GM12878 (cell line): ENCODE data around the gene INHBA. TPM values are rescaled to one million over a fixed set of nuclear protein-coding genes. Genes with fewer than 3 reads are reported as not detected.

Experiments
- ATAC-seq: fragments of 200-7000 bp; cut with Tn5 transposase; 3 replicates; pipeline ENCODE4 v1.9.1; 2020; ENCODE audit warnings: mild to moderate bottlenecking, moderate library complexity
- BruUV-seq: library from RNA; stranded (reverse); fragments of 400-500 nt; replicated peaks from 2 replicates; lab custom pipeline; 2021; lab: Mats Ljungman, UMichigan
- CTCF ChIA-PET: fragments of 300-600 bp; sonication (Branson Sonifier 250); formaldehyde crosslinking; extraction: SDS; loops from one replicate; lab custom pipeline; 2021; ENCODE audit warnings: inconsistent platforms; lab: Yijun Ruan, JAX
- POLR2A ChIA-PET: fragments of 350-600 bp; formaldehyde crosslinking; extraction: SDS; loops from one replicate; lab custom pipeline; 2021; ENCODE audit warnings: inconsistent platforms; lab: Charles Lee
- RAD21 ChIA-PET: fragments of 300-600 bp; sonication (Branson Sonifier 250); formaldehyde crosslinking; loops from one replicate; lab custom pipeline; 2023; ENCODE audit warnings: antibody characterized with exemption; ENCODE audit not compliant: unreplicated experiment; lab: Charles Lee
- SMC1A ChIA-PET: fragments of 300-600 bp; sonication (Branson Sonifier 250); formaldehyde crosslinking; loops from one replicate; lab custom pipeline; 2023; ENCODE audit not compliant: unreplicated experiment, uncharacterized antibody; lab: Charles Lee
- DNase-seq: peaks from one replicate; pipeline ENCODE4 v3.0.0-alpha.2; 2011; ENCODE audit warnings: low read depth, low spot score
- FAIRE-seq: peaks from 3 replicates; lab custom pipeline; 2011; peaks lifted over from hg19 to GRCh38; lab: Jason Lieb, UNC
- H2AFZ ChIP-seq: 2 replicates; pipeline ENCODE4 v1.6.0; 2011; ENCODE audit warnings: low read depth, low read length, control low read depth; ENCODE audit not compliant: control insufficient read depth
- H3K27ac ChIP-seq: 2 replicates; pipeline ENCODE4 v1.5.1; 2011; ENCODE audit warnings: control low read depth; ENCODE audit not compliant: control insufficient read depth, insufficient read depth
- H3K27me3 ChIP-seq, 2 experiments: replicated peaks in 1 of 2; 2 replicates each; pipeline versions ENCODE4 v1.6.0 to v1.6.1; 2011; ENCODE audit warnings: low read length in 1 of 2; ENCODE audit not compliant: control insufficient read depth in 2 of 2, insufficient read depth in 2 of 2
- H3K36me3 ChIP-seq, 2 experiments: 2 replicates each; pipeline ENCODE4 v1.5.1; 2011; ENCODE audit warnings: low read length in 1 of 2; ENCODE audit not compliant: control insufficient read depth in 2 of 2, insufficient read depth in 2 of 2
- H3K4me1 ChIP-seq: 2 replicates; pipeline ENCODE4 v1.6.1; 2011; ENCODE audit warnings: mild to moderate bottlenecking, low read length, moderate library complexity, mixed read lengths; ENCODE audit not compliant: control insufficient read depth, insufficient read depth
- H3K4me2 ChIP-seq: 2 replicates; pipeline ENCODE4 v1.6.0; 2011; ENCODE audit warnings: control low read depth; ENCODE audit not compliant: control insufficient read depth, insufficient read depth
- H3K4me3 ChIP-seq: fragments of 200-600 bp; sonication (generic); 2 replicates; pipeline ENCODE4 v1.5.1; 2016
- H3K79me2 ChIP-seq: 2 replicates; pipeline ENCODE4 v1.6.0; 2011; ENCODE audit warnings: low read length; ENCODE audit not compliant: control insufficient read depth, insufficient read depth
- H3K9ac ChIP-seq: 2 replicates; pipeline ENCODE4 v1.8.0; 2011; ENCODE audit warnings: low read length, control low read depth, mixed read lengths; ENCODE audit not compliant: control insufficient read depth, insufficient read depth
- H3K9me3 ChIP-seq: replicated peaks from 3 replicates; pipeline ENCODE4 v1.5.1; 2011; ENCODE audit warnings: mild to moderate bottlenecking, low read length; ENCODE audit not compliant: control insufficient read depth, insufficient read depth
- H4K20me1 ChIP-seq: 2 replicates; pipeline ENCODE4 v1.6.0; 2011; ENCODE audit not compliant: control insufficient read depth, insufficient read depth
- BACH1 ChIP-seq: fragments of 450-650 bp; IDR thresholded peaks from 2 replicates; pipeline ENCODE4 v1.6.1; 2017; ENCODE audit warnings: mild to moderate bottlenecking, borderline replicate concordance
- ESRRA ChIP-seq: IDR thresholded peaks from 2 replicates; pipeline ENCODE4 v1.6.1; 2012; ENCODE audit warnings: mild to moderate bottlenecking, low read length, improper control_type of control experiment
- MYC ChIP-seq: IDR thresholded peaks from 2 replicates; pipeline ENCODE4 v1.6.1; 2011; ENCODE audit warnings: mild to moderate bottlenecking, low read length, moderate library complexity, inconsistent platforms; ENCODE audit not compliant: insufficient read depth, insufficient replicate concordance, insufficient read length, severe bottlenecking
- NFYA ChIP-seq: IDR thresholded peaks from 2 replicates; pipeline ENCODE4 v1.6.1; 2011; ENCODE audit warnings: low read depth, mild to moderate bottlenecking, low read length, improper control_type of control experiment, borderline replicate concordance
- NRF1 ChIP-seq: conservative IDR thresholded peaks from 2 replicates; pipeline ENCODE4 v1.6.1; 2011; ENCODE audit warnings: mild to moderate bottlenecking, low read depth, low read length, improper control_type of control experiment
- POU2F2 ChIP-seq: IDR thresholded peaks from 3 replicates; pipeline ENCODE4 v1.6.1; 2011; ENCODE audit warnings: low read depth, mild to moderate bottlenecking, low read length, borderline replicate concordance
- ZNF274 ChIP-seq: IDR thresholded peaks from one replicate; pipeline ENCODE4 v1.8.0; 2011; ENCODE audit not compliant: insufficient read length, insufficient read depth
- ZNF622 ChIP-seq: fragments of 450-650 bp; IDR thresholded peaks from 2 replicates; pipeline ENCODE4 v1.6.1; 2017; ENCODE audit warnings: mild to moderate bottlenecking, inconsistent platforms
- WGBS: methylation state at CpG from one replicate; pipeline ENCODE4 v1.1.6; 2016; ENCODE audit warnings: low lambda C conversion rate; ENCODE audit not compliant: insufficient replicate concordance, insufficient coverage; ENCODE audit errors: missing lambda C conversion rate; 5-methylcytosine and 5-hydroxymethylcytosine counted together
- in situ Hi-C: fragments of 300-500 bp; cut with MboI; formaldehyde crosslinking; loops from 9 replicates; pipeline ENCODE4 v1.14.3; 2018; ENCODE audit warnings: mixed read lengths
- intact Hi-C: fragments of 100-400 bp; cut with micrococcal nuclease; formaldehyde crosslinking; loops from one replicate; pipeline ENCODE4 v1.14.2; 2022; ENCODE audit not compliant: unreplicated experiment
- polyA plus RNA-seq, 11 experiments: library from polyadenylated mRNA; depleted of rRNA in 4 of 11; unstranded in 6 of 11; stranded (reverse) in 5 of 11; fragments of >200 nt; fragmentation: Nextera tagmentation in 4 of 11; fragmentation: Illumina TruSeq in 1 of 11; extraction: Ambion mirVana in 4 of 11; extraction: Trizol in 1 of 11; gene quantifications; 1 replicate in 1 of 11; 2 replicates in 10 of 11; pipeline versions ENCODE4 v1.2.1 to v1.2.3, GENCODE V29; 2011 to 2016; ENCODE audit warnings: inconsistent platforms in 2 of 11, missing spikeins in 2 of 11, low read depth in 1 of 11
- total RNA-seq, 4 experiments: library from RNA; depleted of rRNA in 3 of 4; stranded (reverse); fragments of >200 nt in 3 of 4; fragmentation: Illumina TruSeq in 1 of 4; extraction: Trizol in 1 of 4; gene quantifications; 2 replicates each; pipeline versions ENCODE4 v1.2.1 to v1.2.3, GENCODE V29; 2013 to 2021
- TF ChIP-seq, protein P1 (sequence below), 3 experiments: IDR thresholded peaks in 2 of 3; conservative IDR thresholded peaks in 1 of 3; 2 replicates each; pipeline ENCODE4 v1.5.1; 2011; ENCODE audit warnings: low read depth in 3 of 3, low read length in 3 of 3, mild to moderate bottlenecking in 3 of 3, control low read depth in 2 of 3, moderate library complexity in 2 of 3, inconsistent platforms in 1 of 3, mixed read lengths in 1 of 3; ENCODE audit not compliant: control insufficient read depth in 2 of 3, insufficient read depth in 1 of 3; ENCODE audit errors: extremely low read depth in 1 of 3
- TF ChIP-seq, protein P2 (sequence below): IDR thresholded peaks from 2 replicates; pipeline ENCODE4 v1.6.1; 2011; ENCODE audit warnings: borderline replicate concordance, low read depth, mild to moderate bottlenecking, moderate library complexity, low read length; ENCODE audit not compliant: insufficient read depth, poor library complexity, severe bottlenecking
- TF ChIP-seq, protein P3 (sequence below): fragments of 450-650 bp; IDR thresholded peaks from 2 replicates; pipeline ENCODE4 v1.6.1; 2017; ENCODE audit warnings: antibody characterized with exemption, mild to moderate bottlenecking, moderate library complexity
- TF ChIP-seq, protein P4 (sequence below): IDR thresholded peaks from 2 replicates; pipeline ENCODE4 v1.6.1; 2011; ENCODE audit warnings: mild to moderate bottlenecking, low read depth, low read length, moderate library complexity; ENCODE audit not compliant: insufficient replicate concordance

INHBA gene
- total and polyA plus RNA-seq, 10 of the 15 experiments (the other 5 are each of a cell fraction or from before 2014, with no cell fraction given), result 0.04 to 0.05 (median 0.05) TPM; not detected in 6

DNA sequence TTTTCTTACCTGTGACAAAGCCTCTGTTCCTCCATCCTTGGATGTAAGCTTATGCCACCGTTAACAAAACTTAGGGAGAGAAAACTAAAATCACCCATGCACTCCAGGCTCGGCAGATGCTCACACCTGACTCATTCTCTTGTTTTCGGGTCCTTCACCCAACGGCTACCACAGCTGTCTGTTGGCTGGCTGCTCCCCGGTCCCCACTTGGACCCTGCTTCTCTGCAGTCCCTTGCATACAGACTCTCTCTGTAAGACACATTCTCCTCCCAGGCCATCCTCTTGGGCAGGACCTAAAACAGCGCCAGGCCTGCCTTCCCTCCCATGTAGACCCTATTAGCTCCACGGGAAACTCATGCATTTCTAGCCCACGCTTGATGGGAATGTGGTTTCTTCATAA is 12.1 kb upstream of the INHBA start:
- Histone ChIP-seq H3K27ac (no peak overlapping the region), H3K4me2 (no peak overlapping the region), H3K27me3 (no peaks in the 10 kb centered on the region; a peak in 1 of 4 replicates), H3K9ac (no peak overlapping the region), H3K79me2 (no peaks in the 10 kb centered on the region), H4K20me1 (no peaks in the 10 kb centered on the region), H2AFZ (no peak overlapping the region), H3K4me3 (no peak overlapping the region), H3K36me3 (no peaks in the 10 kb centered on the region), H3K4me1 (no peaks in the 10 kb centered on the region), H3K9me3 (no peaks in the 10 kb centered on the region)
- intact Hi-C loops (loop anchor here (10.0 kb wide), 1 partner anchor 60 kb away; no protein-coding TSS in a partner anchor), in situ Hi-C loops (loop anchor here (25.0 kb wide), 1 partner anchor 1828 kb away; no protein-coding TSS in a partner anchor)
- no TSS peak for BruUV-seq
- ChIA-PET CTCF (interaction anchor here (0.6 to 3.1 kb wide), 8 partner anchors 10 to 873 kb away, joined by 3 to 14 read pairs (median 6); no protein-coding TSS in a partner anchor), SMC1A (interaction anchor here (1.2 kb wide), 1 partner anchor 187 kb away, joined by 5 read pairs; no protein-coding TSS in a partner anchor), POLR2A (interaction anchor here (1.3 kb wide), 1 partner anchor 10 kb away, joined by 3 read pairs; no protein-coding TSS in a partner anchor), RAD21 (interaction anchor here (1.3 to 2.2 kb wide), 2 partner anchors 10 to 174 kb away, joined by 3 to 8 read pairs; no protein-coding TSS in a partner anchor)
- 45% methylated on average over 8 of the region's 8 CpGs for WGBS
- ATAC-seq, result no peak
- no peak for DNase-seq
- FAIRE-seq, result no peak
- TF ChIP-seq ZNF622 (no peak), NFYA (no peak), MYC (no peak), ZNF274 (no peak), ESRRA (no peak), POU2F2 (no peak), BACH1 (no peak), NRF1 (no peak)
- TF ChIP-seq, protein P1, sequence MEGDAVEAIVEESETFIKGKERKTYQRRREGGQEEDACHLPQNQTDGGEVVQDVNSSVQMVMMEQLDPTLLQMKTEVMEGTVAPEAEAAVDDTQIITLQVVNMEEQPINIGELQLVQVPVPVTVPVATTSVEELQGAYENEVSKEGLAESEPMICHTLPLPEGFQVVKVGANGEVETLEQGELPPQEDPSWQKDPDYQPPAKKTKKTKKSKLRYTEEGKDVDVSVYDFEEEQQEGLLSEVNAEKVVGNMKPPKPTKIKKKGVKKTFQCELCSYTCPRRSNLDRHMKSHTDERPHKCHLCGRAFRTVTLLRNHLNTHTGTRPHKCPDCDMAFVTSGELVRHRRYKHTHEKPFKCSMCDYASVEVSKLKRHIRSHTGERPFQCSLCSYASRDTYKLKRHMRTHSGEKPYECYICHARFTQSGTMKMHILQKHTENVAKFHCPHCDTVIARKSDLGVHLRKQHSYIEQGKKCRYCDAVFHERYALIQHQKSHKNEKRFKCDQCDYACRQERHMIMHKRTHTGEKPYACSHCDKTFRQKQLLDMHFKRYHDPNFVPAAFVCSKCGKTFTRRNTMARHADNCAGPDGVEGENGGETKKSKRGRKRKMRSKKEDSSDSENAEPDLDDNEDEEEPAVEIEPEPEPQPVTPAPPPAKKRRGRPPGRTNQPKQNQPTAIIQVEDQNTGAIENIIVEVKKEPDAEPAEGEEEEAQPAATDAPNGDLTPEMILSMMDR (IDR thresholded peaks at IDR 0.05 in 2 of 3, conservative IDR thresholded peaks at IDR 0.05 in 1 of 3; ENCODE audit: control insufficient read depth in 2 of 3, extremely low read depth in 1 of 3, insufficient read depth in 1 of 3, low read depth in 3 of 3, low read length in 3 of 3), result no peak
- TF ChIP-seq, protein P2, sequence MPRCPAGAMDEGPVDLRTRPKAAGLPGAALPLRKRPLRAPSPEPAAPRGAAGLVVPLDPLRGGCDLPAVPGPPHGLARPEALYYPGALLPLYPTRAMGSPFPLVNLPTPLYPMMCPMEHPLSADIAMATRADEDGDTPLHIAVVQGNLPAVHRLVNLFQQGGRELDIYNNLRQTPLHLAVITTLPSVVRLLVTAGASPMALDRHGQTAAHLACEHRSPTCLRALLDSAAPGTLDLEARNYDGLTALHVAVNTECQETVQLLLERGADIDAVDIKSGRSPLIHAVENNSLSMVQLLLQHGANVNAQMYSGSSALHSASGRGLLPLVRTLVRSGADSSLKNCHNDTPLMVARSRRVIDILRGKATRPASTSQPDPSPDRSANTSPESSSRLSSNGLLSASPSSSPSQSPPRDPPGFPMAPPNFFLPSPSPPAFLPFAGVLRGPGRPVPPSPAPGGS, result no peak
- TF ChIP-seq, protein P3, sequence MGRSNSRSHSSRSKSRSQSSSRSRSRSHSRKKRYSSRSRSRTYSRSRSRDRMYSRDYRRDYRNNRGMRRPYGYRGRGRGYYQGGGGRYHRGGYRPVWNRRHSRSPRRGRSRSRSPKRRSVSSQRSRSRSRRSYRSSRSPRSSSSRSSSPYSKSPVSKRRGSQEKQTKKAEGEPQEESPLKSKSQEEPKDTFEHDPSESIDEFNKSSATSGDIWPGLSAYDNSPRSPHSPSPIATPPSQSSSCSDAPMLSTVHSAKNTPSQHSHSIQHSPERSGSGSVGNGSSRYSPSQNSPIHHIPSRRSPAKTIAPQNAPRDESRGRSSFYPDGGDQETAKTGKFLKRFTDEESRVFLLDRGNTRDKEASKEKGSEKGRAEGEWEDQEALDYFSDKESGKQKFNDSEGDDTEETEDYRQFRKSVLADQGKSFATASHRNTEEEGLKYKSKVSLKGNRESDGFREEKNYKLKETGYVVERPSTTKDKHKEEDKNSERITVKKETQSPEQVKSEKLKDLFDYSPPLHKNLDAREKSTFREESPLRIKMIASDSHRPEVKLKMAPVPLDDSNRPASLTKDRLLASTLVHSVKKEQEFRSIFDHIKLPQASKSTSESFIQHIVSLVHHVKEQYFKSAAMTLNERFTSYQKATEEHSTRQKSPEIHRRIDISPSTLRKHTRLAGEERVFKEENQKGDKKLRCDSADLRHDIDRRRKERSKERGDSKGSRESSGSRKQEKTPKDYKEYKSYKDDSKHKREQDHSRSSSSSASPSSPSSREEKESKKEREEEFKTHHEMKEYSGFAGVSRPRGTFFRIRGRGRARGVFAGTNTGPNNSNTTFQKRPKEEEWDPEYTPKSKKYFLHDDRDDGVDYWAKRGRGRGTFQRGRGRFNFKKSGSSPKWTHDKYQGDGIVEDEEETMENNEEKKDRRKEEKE, result no peak
- TF ChIP-seq, protein P4, sequence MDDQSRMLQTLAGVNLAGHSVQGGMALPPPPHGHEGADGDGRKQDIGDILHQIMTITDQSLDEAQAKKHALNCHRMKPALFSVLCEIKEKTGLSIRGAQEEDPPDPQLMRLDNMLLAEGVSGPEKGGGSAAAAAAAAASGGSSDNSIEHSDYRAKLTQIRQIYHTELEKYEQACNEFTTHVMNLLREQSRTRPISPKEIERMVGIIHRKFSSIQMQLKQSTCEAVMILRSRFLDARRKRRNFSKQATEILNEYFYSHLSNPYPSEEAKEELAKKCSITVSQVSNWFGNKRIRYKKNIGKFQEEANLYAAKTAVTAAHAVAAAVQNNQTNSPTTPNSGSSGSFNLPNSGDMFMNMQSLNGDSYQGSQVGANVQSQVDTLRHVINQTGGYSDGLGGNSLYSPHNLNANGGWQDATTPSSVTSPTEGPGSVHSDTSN, result no peak
